Measurements from ENCODE around the gene CPB2. TPM values are rescaled to one million over a fixed set of nuclear protein-coding genes. Genes with fewer than 3 reads are reported as not detected.

Gene CPB2, protein sequence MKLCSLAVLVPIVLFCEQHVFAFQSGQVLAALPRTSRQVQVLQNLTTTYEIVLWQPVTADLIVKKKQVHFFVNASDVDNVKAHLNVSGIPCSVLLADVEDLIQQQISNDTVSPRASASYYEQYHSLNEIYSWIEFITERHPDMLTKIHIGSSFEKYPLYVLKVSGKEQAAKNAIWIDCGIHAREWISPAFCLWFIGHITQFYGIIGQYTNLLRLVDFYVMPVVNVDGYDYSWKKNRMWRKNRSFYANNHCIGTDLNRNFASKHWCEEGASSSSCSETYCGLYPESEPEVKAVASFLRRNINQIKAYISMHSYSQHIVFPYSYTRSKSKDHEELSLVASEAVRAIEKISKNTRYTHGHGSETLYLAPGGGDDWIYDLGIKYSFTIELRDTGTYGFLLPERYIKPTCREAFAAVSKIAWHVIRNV
- total RNA-seq: not detected
- polyA plus RNA-seq (2013, experiment 1 of 2): not detected
- not detected for polyA plus RNA-seq (2013, experiment 2 of 2)
- long read RNA-seq, experiment 1: 0 reads
- long read RNA-seq, experiment 2: 0 reads
- long read RNA-seq, experiment 3, partial matches to known transcripts: 0 of 1 reads
- long read RNA-seq, experiment 3, other reads (novel, unspliced or antisense): 1 of 1 reads
- long read RNA-seq, experiment 4: 0 reads

DNA sequence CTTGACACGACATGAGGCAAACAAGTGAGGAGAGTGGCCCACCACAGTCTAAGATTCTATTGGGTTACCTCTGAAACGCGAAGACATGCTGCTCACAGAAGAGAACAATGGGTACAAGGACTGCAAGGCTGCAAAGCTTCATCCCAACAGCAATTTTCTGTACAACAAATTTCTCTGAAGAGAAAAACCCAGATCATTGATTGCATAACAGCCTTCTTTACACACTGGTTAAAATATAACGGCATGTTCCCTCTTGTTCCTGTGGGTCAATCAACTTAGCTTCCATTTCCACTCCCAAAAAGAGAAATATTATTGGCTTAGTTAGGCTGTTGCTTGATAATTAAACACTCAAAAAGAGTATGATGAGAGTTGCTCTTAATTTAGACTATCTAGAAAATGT lies at the start of gene CPB2:
Gene CPB2, minus strand, starts transcription at position 166 of the 400 bp plus-strand sequence. Its CDS starts 24 bp downstream, at position 142.
- Mint-ChIP-seq H3K27me3 (ENCODE audit: insufficient read depth) (no peaks in the 10 kb centered on the region), H3K36me3 (ENCODE audit: low read depth) (no peaks in the 10 kb centered on the region), H3K4me3 (no peak within 1 kb of the TSS), H3K9me3 (no peaks in the 10 kb centered on the region), H3K4me1 (peaks cover 3% of the 10 kb centered on the region), H3K27ac (no peak within 1 kb of the TSS)
- Histone ChIP-seq H3K27ac (ENCODE audit: low read depth, low read length) (no peak within 1 kb of the TSS), H3K27me3 (ENCODE audit: control insufficient read depth, insufficient read depth, low read length, poor library complexity, severe bottlenecking) (no peaks in the 10 kb centered on the region), H3K36me3 (ENCODE audit: control insufficient read depth, insufficient read depth, low read length) (no peaks in the 10 kb centered on the region), H3K9ac (ENCODE audit: extremely low read depth, low read length, poor library complexity, severe bottlenecking) (no peak within 1 kb of the TSS), H3K4me3 (ENCODE audit: low read length) (no peak within 1 kb of the TSS), H3K4me1 (ENCODE audit: control insufficient read depth, insufficient read depth, low read length) (no peaks in the 10 kb centered on the region), H3K9me3 (ENCODE audit: control insufficient read depth, low read length) (no peaks in the 10 kb centered on the region)
- DNase-seq: no peak
- 87 to 91% methylated on average over 3 to 4 of the region's 4 CpGs for WGBS, 2 experiments (ENCODE audit: insufficient coverage in 1 of 2, insufficient read length in 1 of 2)
- TF ChIP-seq, protein P1, sequence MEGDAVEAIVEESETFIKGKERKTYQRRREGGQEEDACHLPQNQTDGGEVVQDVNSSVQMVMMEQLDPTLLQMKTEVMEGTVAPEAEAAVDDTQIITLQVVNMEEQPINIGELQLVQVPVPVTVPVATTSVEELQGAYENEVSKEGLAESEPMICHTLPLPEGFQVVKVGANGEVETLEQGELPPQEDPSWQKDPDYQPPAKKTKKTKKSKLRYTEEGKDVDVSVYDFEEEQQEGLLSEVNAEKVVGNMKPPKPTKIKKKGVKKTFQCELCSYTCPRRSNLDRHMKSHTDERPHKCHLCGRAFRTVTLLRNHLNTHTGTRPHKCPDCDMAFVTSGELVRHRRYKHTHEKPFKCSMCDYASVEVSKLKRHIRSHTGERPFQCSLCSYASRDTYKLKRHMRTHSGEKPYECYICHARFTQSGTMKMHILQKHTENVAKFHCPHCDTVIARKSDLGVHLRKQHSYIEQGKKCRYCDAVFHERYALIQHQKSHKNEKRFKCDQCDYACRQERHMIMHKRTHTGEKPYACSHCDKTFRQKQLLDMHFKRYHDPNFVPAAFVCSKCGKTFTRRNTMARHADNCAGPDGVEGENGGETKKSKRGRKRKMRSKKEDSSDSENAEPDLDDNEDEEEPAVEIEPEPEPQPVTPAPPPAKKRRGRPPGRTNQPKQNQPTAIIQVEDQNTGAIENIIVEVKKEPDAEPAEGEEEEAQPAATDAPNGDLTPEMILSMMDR (conservative IDR thresholded peaks at IDR 0.05): no peak

DNA sequence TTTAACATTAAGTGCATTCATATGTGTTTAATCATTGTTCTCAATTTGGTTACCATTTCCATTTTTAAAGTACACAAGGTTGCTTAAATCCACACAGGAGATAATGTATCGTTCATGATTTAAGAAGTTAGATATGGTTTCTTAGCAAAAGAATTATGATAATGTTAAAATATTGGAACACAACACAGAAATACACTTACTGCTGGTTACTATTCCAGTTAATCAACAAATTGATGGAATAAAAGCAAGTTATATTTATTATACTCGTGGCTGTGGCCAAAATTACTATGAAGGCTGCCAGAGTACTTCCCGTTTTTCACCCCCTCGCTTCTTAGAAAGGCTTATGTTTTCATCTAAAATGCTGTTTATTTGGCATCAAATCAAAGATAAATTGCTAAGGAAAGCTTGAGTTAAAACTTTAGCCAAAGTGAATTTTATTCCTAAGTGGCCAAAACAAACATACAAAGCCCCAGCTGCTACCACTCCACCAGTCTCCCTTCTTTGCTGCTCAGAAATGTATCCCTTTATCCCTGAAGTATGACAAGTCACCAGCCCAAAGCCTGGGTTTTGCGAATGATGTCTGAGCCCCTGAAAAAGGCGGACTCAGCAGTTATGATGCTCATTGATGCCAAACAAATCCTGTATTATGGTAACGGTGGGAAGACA lies 49.4 kb upstream of the CPB2 start:
- Mint-ChIP-seq H3K27ac (no peak overlapping the region), H3K27me3 (ENCODE audit: insufficient read depth) (no peaks in the 10 kb centered on the region), H3K4me3 (no peak overlapping the region), H3K9me3 (peaks cover 5% of the 10 kb centered on the region), H3K36me3 (ENCODE audit: low read depth) (peaks cover 4% of the 10 kb centered on the region), H3K4me1 (peaks cover 17% of the 10 kb centered on the region)
- Histone ChIP-seq H3K9ac (ENCODE audit: extremely low read depth, low read length, poor library complexity, severe bottlenecking) (no peak overlapping the region), H3K9me3 (ENCODE audit: control insufficient read depth, low read length) (peaks cover 12% of the 10 kb centered on the region), H3K27me3 (ENCODE audit: control insufficient read depth, insufficient read depth, low read length, poor library complexity, severe bottlenecking) (no peaks in the 10 kb centered on the region), H3K4me1 (ENCODE audit: control insufficient read depth, insufficient read depth, low read length) (no peaks in the 10 kb centered on the region), H3K36me3 (ENCODE audit: control insufficient read depth, insufficient read depth, low read length) (no peaks in the 10 kb centered on the region), H3K4me3 (ENCODE audit: low read length) (no peak overlapping the region), H3K27ac (ENCODE audit: low read depth, low read length) (no peak overlapping the region)
- no peak for DNase-seq
- TF ChIP-seq, protein P1 (conservative IDR thresholded peaks at IDR 0.05): no peak
- 82 to 100% methylated on average over 5 to 6 of the region's 7 CpGs for WGBS, 2 experiments (ENCODE audit: insufficient coverage in 1 of 2, insufficient read length in 1 of 2)

DNA sequence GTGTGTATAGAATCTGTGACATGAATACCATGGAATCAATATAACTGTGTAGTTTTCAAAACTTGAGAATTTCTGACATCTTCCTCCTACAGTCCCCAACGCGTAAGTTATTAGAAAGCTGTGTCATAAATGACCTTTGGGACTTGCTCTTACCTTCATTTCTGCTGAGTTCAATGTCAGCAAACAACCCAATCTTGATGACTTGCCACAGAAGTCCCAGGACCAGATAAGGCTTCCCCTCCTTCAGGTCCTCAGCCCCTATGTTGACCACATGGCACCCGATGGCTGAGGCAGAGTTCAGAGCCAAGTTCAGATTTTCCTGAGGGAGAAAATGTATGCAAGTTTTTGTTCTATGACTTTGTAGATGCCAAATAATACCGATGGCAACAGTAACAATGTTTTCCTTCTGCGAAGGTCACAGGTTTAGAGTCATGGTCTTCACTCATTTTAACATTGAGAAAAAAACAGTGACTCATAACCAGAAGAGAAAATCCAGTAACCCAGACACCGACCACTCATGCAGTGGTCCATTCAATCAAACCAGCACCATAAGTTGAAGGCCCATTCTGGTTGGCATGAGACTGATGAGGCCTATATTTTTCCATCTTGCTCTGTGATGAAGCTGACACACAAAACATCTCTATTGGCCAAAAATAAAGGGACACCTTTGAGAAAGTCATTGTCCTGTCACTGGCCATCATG lies 47.9 kb upstream of the CPB2 start:
- peaks cover 12% of the 10 kb centered on the region for H3K9me3 ChIP-seq (ENCODE audit: control insufficient read depth, low read length)
- H3K27me3 Mint-ChIP-seq (ENCODE audit: insufficient read depth): no peaks in the 10 kb centered on the region
- H3K27ac Mint-ChIP-seq: no peak overlapping the region
- TF ChIP-seq, protein P1 (conservative IDR thresholded peaks at IDR 0.05): no peak
- no peaks in the 10 kb centered on the region for H3K4me1 ChIP-seq (ENCODE audit: control insufficient read depth, insufficient read depth, low read length)
- no peak overlapping the region for H3K4me3 Mint-ChIP-seq
- no peaks in the 10 kb centered on the region for H3K36me3 ChIP-seq (ENCODE audit: control insufficient read depth, insufficient read depth, low read length)
- H3K9me3 Mint-ChIP-seq: peaks cover 5% of the 10 kb centered on the region
- H3K27me3 ChIP-seq (ENCODE audit: control insufficient read depth, insufficient read depth, low read length, poor library complexity, severe bottlenecking): no peaks in the 10 kb centered on the region
- peaks cover 19% of the 10 kb centered on the region for H3K4me1 Mint-ChIP-seq
- H3K36me3 Mint-ChIP-seq (ENCODE audit: low read depth): peaks cover 4% of the 10 kb centered on the region
- no peak for DNase-seq
- no peak overlapping the region for H3K4me3 ChIP-seq (ENCODE audit: low read length)
- H3K27ac ChIP-seq (ENCODE audit: low read depth, low read length): no peak overlapping the region
- H3K9ac ChIP-seq (ENCODE audit: extremely low read depth, low read length, poor library complexity, severe bottlenecking): no peak overlapping the region
- 88 to 94% methylated on average over 5 to 6 of the region's 6 CpGs for WGBS, 2 experiments (ENCODE audit: insufficient coverage in 1 of 2, insufficient read length in 1 of 2)
